HepG2 (cell line): Measurements from ENCODE around the gene SMYD5. TPM values are rescaled to one million over a fixed set of nuclear protein-coding genes. Genes with fewer than 3 reads are reported as not detected.

Experiments
- CENPX ChIP-seq: sonication (generic); formaldehyde crosslinking; IDR thresholded peaks from 2 replicates; pipeline ENCODE4 v1.9.0; 2021; ENCODE audit warnings: mild to moderate bottlenecking, missing genetic modification reagents, moderate library complexity
- PCBP1 ChIP-seq: fragments of 200-400 bp; formaldehyde crosslinking; IDR thresholded peaks from 2 replicates; pipeline ENCODE4 v1.6.1; 2017; ENCODE audit warnings: mild to moderate bottlenecking, low read depth, low read length, borderline replicate concordance
- THAP11 ChIP-seq: IDR thresholded peaks from 2 replicates; pipeline ENCODE4 v1.6.1; 2016; ENCODE audit warnings: missing biosample characterization, missing genetic modification reagents
- ZBTB7A ChIP-seq: sonication (generic); formaldehyde crosslinking; IDR thresholded peaks from 2 replicates; pipeline ENCODE4 v1.8.0; 2022; ENCODE audit warnings: mild to moderate bottlenecking, missing genetic modification reagents
- ZNF83 ChIP-seq: sonication (generic); formaldehyde crosslinking; IDR thresholded peaks from 2 replicates; pipeline ENCODE4 v1.4.0; 2020; ENCODE audit warnings: missing genetic modification reagents, mild to moderate bottlenecking, borderline replicate concordance
- polyA plus RNA-seq, 8 experiments: library from polyadenylated mRNA; depleted of rRNA in 3 of 8; stranded (reverse) in 7 of 8; unstranded in 1 of 8; fragments of >200 nt; fragmentation: Illumina TruSeq in 4 of 8; extraction: Trizol in 4 of 8; gene quantifications; 2 replicates each; pipeline versions ENCODE4 v1.2.1 to v1.2.3, GENCODE V29; 2011 to 2016; ENCODE audit warnings: low read depth in 4 of 8, missing spikeins in 1 of 8, mixed read lengths in 1 of 8; ENCODE audit not compliant: insufficient read depth in 1 of 8
- total RNA-seq, 5 experiments: library from RNA; depleted of rRNA; stranded (reverse); fragments of >200 nt; fragmentation: Illumina TruSeq; extraction: Trizol; gene quantifications; 2 replicates each; pipeline ENCODE4 v1.2.3, GENCODE V29; 2016; ENCODE audit warnings: low read depth in 1 of 5
- TF ChIP-seq, protein P1 (sequence below), 2 experiments: IDR thresholded peaks; 2 replicates each; pipeline ENCODE4 v1.6.1; 2011 to 2012; ENCODE audit warnings: low read length in 2 of 2, borderline replicate concordance in 1 of 2, low read depth in 1 of 2, mild to moderate bottlenecking in 1 of 2, moderate library complexity in 1 of 2
- TF ChIP-seq, protein P2 (sequence below): sonication (generic); formaldehyde crosslinking; IDR thresholded peaks from 2 replicates; pipeline ENCODE4 v1.8.0; 2022; ENCODE audit warnings: missing genetic modification reagents, mild to moderate bottlenecking, moderate library complexity, borderline replicate concordance

The SMYD5 gene
- total and polyA plus RNA-seq, 2 of the 13 experiments (the other 11 are each of a cell fraction or from before 2014, with no cell fraction given) = 55.8 to 70.4 TPM

DNA sequence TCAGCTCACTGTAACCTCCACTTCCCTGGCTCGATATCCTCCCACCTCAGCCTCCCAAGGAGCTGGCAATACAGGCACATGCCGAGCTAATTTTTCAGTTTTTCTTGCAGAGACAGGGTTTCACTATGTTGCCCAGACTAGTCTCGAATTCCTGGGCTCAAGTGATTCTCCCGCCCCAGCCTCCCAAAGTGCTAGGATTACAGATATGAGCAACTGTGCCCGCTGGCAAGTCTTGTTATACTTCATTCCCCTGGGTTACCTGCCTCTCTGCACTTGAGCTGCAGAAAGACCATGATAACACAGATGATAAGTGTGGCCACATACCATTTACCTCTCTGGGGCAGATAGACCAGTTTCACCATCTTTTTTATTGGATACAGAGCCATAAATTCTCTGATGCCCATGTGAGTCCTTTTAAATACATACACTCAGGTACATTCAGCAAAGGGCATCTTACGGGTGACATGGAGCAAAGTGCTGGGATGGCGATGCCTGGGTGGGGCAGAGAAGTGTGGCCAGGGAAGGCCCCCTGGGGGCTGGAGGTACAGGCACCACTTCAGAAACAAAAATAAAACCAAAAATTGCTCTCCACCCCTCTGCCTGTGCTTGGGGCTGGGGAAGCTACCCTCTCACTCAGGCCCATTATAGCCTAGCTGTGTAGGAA lies 40.4 kb downstream of the SMYD5 start (continued):
- TF ChIP-seq, protein P1, sequence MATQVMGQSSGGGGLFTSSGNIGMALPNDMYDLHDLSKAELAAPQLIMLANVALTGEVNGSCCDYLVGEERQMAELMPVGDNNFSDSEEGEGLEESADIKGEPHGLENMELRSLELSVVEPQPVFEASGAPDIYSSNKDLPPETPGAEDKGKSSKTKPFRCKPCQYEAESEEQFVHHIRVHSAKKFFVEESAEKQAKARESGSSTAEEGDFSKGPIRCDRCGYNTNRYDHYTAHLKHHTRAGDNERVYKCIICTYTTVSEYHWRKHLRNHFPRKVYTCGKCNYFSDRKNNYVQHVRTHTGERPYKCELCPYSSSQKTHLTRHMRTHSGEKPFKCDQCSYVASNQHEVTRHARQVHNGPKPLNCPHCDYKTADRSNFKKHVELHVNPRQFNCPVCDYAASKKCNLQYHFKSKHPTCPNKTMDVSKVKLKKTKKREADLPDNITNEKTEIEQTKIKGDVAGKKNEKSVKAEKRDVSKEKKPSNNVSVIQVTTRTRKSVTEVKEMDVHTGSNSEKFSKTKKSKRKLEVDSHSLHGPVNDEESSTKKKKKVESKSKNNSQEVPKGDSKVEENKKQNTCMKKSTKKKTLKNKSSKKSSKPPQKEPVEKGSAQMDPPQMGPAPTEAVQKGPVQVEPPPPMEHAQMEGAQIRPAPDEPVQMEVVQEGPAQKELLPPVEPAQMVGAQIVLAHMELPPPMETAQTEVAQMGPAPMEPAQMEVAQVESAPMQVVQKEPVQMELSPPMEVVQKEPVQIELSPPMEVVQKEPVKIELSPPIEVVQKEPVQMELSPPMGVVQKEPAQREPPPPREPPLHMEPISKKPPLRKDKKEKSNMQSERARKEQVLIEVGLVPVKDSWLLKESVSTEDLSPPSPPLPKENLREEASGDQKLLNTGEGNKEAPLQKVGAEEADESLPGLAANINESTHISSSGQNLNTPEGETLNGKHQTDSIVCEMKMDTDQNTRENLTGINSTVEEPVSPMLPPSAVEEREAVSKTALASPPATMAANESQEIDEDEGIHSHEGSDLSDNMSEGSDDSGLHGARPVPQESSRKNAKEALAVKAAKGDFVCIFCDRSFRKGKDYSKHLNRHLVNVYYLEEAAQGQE (IDR thresholded peaks at IDR 0.05; ENCODE audit: borderline replicate concordance in 1 of 2, low read depth in 1 of 2, low read length in 2 of 2) = no peak
- TF ChIP-seq, protein P2, sequence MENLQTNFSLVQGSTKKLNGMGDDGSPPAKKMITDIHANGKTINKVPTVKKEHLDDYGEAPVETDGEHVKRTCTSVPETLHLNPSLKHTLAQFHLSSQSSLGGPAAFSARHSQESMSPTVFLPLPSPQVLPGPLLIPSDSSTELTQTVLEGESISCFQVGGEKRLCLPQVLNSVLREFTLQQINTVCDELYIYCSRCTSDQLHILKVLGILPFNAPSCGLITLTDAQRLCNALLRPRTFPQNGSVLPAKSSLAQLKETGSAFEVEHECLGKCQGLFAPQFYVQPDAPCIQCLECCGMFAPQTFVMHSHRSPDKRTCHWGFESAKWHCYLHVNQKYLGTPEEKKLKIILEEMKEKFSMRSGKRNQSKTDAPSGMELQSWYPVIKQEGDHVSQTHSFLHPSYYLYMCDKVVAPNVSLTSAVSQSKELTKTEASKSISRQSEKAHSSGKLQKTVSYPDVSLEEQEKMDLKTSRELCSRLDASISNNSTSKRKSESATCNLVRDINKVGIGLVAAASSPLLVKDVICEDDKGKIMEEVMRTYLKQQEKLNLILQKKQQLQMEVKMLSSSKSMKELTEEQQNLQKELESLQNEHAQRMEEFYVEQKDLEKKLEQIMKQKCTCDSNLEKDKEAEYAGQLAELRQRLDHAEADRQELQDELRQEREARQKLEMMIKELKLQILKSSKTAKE = no peak
- TF ChIP-seq CENPX (CRISPR knock-in tag) (no peak), ZNF83 (CRISPR knock-in tag) (no peak), ZBTB7A (CRISPR knock-in tag) (no peak), PCBP1 (no peak), THAP11 (CRISPR knock-in tag) (no peak)
